WERI-Rb-1 (cell line): Measurements from ENCODE around the gene DBN1.

Experiments used
- DNase-seq: peaks from one replicate; pipeline ENCODE4 v3.0.0-alpha.2; 2020
- H3K27ac ChIP-seq: fragments of 250-450 bp; sonication (Bioruptor Pico); 2 replicates; pipeline ENCODE4 v1.5.1; 2020; ENCODE audit warnings: mild to moderate bottlenecking, moderate library complexity
- H3K27me3 ChIP-seq: fragments of 250-450 bp; sonication (Bioruptor Pico); 2 replicates; pipeline ENCODE4 v1.5.1; 2021; ENCODE audit warnings: mild to moderate bottlenecking, low read depth, moderate library complexity; ENCODE audit not compliant: insufficient read depth, severe bottlenecking
- H3K36me3 ChIP-seq: fragments of 250-450 bp; sonication (Bioruptor Pico); 2 replicates; pipeline ENCODE4 v1.5.1; 2020; ENCODE audit warnings: mild to moderate bottlenecking, moderate library complexity
- H3K4me3 ChIP-seq: 2 replicates; pipeline ENCODE4 v1.5.1; 2011; ENCODE audit warnings: low read depth, mild to moderate bottlenecking, control low read depth, low read length
- H3K9me3 ChIP-seq: fragments of 250-450 bp; sonication (Bioruptor Pico); 2 replicates; pipeline ENCODE4 v1.5.1; 2021; ENCODE audit warnings: mild to moderate bottlenecking, moderate library complexity; ENCODE audit not compliant: severe bottlenecking
- TF ChIP-seq, protein P1 (sequence below): IDR thresholded peaks from 2 replicates; pipeline ENCODE4 v1.5.1; 2011; ENCODE audit warnings: low read depth, mild to moderate bottlenecking, control low read depth, inconsistent platforms, low read length

Gene DBN1

GRCh38 chr5:177431317-177432142 is 41.9 kb downstream of the DBN1 start:
- DNase-seq = no peak
- Histone ChIP-seq H3K4me3 (no peak overlapping the region), H3K9me3 (no peaks in the 10 kb centered on the region), H3K36me3 (peaks cover 3% of the 10 kb centered on the region; the same call in 1 of the 2 replicates), H3K27ac (no peak overlapping the region), H3K27me3 (no peaks in the 10 kb centered on the region)
- TF ChIP-seq, protein P1, sequence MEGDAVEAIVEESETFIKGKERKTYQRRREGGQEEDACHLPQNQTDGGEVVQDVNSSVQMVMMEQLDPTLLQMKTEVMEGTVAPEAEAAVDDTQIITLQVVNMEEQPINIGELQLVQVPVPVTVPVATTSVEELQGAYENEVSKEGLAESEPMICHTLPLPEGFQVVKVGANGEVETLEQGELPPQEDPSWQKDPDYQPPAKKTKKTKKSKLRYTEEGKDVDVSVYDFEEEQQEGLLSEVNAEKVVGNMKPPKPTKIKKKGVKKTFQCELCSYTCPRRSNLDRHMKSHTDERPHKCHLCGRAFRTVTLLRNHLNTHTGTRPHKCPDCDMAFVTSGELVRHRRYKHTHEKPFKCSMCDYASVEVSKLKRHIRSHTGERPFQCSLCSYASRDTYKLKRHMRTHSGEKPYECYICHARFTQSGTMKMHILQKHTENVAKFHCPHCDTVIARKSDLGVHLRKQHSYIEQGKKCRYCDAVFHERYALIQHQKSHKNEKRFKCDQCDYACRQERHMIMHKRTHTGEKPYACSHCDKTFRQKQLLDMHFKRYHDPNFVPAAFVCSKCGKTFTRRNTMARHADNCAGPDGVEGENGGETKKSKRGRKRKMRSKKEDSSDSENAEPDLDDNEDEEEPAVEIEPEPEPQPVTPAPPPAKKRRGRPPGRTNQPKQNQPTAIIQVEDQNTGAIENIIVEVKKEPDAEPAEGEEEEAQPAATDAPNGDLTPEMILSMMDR = no peak

DNA sequence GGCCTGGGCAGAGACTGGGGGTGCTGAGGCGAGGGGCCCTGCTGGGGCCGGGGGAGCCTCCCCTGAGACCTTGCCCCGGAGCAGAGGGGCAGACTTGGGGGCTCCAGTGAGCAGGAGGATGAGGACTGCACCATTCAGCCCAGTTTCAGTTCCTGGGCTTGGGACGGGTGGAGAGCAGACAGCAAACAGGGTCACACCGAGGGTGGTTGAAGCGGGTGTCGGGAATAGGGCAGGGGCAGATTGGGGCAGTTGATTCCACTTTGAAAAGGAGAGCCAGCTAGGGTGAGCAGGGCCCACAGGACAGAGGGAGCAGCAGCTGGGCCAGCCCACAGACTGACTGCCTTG is 42.5 kb downstream of the DBN1 start:
- Histone ChIP-seq H3K27ac (no peak overlapping the region), H3K36me3 (peaks cover 3% of the 10 kb centered on the region; the same call in 1 of the 2 replicates), H3K27me3 (no peaks in the 10 kb centered on the region), H3K9me3 (no peaks in the 10 kb centered on the region), H3K4me3 (no peak overlapping the region)
- TF ChIP-seq, protein P1 = no peak
- no peak for DNase-seq

DNA sequence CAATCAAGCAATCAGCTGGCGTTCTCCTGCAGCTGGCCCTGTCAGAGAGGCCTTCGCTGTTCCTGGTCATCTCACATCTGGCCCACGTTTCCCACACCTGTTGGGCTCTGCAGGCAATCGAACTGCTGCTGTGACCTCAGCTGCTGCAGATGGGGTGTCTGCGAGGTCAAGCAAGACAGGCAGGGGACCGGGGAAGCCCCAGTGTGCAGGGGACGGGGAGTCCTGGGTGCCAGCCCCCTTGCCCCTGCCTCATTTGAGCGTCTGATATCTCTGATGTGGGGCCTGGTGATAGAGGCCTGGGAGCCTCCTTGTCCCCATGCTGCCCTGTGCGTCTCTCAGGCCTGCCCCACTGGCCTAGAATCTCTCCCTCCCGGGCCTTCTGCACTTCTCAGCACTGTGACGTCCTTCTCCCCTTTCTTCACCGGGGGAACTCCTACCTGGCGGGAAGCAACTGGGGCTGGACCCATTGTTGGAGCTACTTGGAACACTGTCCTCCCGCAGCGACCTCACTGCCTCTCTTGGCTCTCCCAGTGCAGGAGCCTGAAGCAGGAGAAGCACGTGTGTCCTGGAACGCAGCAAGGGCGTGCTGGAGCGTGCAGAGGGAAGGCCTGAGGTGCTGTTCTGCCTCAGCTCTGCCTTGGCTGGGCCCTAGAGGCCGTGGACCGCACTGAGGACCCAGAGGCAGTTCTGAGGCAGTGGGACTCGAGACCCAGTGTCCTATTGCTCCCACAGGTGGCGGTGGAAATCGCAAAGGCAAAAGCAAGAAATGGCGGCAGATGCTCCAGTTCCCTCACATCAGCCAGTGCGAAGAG is 43.1 kb downstream of the DBN1 start:
- Histone ChIP-seq H3K27ac (no peak overlapping the region), H3K27me3 (no peaks in the 10 kb centered on the region), H3K36me3 (peaks cover 3% of the 10 kb centered on the region; the same call in 1 of the 2 replicates), H3K9me3 (no peaks in the 10 kb centered on the region), H3K4me3 (no peak overlapping the region)
- DNase-seq = no peak
- TF ChIP-seq, protein P1 = no peak

GRCh38 chr5:177429248-177430040 is 44.0 kb downstream of the DBN1 start:
- Histone ChIP-seq H3K4me3 (no peak overlapping the region), H3K9me3 (no peaks in the 10 kb centered on the region), H3K27ac (no peak overlapping the region), H3K27me3 (no peaks in the 10 kb centered on the region), H3K36me3 (peaks cover 3% of the 10 kb centered on the region; the same call in 1 of the 2 replicates)
- TF ChIP-seq, protein P1 = no peak
- DNase-seq = no peak

DNA sequence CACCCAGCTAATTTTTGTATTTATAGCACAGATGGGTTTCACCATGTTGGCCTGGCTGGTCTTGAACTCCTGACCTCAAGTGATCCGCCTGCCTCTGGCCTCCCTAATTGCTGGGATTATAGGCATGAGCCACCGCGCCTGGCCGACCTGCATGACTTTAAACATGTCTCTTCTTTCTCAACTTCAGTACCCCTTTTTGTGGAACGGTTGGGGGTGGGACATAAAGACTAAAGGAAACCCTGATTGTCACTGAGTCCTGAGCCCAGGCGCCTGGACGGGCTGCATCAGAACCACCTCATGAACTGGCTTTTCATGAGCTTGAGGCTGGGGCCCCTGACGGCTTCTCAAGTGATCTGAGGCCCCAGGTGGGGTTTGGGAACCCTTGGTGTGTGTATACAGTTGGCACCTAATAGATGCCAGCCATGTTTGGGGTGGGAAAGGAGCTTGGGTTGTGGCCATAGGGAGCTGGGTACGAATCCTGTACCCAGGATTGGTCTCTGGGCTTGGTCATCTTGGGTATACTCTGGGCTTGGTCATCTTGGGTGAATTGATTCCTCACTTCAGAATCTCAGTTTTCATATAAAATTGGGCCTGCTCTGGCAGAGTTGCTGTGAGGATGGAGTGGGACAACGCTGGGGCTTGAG is 44.7 kb downstream of the DBN1 start:
- Histone ChIP-seq H3K9me3 (no peaks in the 10 kb centered on the region), H3K27ac (no peak overlapping the region), H3K4me3 (no peak overlapping the region), H3K36me3 (no peaks in the 10 kb centered on the region), H3K27me3 (no peaks in the 10 kb centered on the region)
- TF ChIP-seq, protein P1 = no peak
- no peak for DNase-seq
